B cell (primary cell): Measurements from ENCODE around the gene INKA1. TPM values are rescaled to one million over a fixed set of nuclear protein-coding genes. Genes with fewer than 3 reads are reported as not detected.

ENCODE experiments used
- ATAC-seq: fragments of 200-7000 bp; cut with Tn5 transposase; one replicate; pipeline ENCODE4 v1.10.0; 2021; ENCODE audit warnings: low read depth, mild to moderate bottlenecking, moderate number of reproducible peaks, moderate library complexity
- CTCF ChIA-PET: fragments of 350-600 bp; sonication (Branson Sonifier 250); formaldehyde crosslinking; loops from one replicate; lab custom pipeline; 2021; ENCODE audit warnings: antibody characterized with exemption, inconsistent platforms; lab: Charles Lee
- POLR2A ChIA-PET: fragments of 350-600 bp; sonication (Branson Sonifier 250); formaldehyde crosslinking; loops from one replicate; lab custom pipeline; 2021; ENCODE audit warnings: antibody characterized with exemption; lab: Charles Lee
- DNase-seq: peaks from one replicate; pipeline ENCODE4 v3.0.0; 2013
- H2AFZ ChIP-seq: 2 replicates; pipeline ENCODE4 v1.6.1; 2012; ENCODE audit warnings: mild to moderate bottlenecking, low read depth, low read length; ENCODE audit not compliant: insufficient read depth, poor library complexity, severe bottlenecking
- H3K27ac ChIP-seq, 2 donors: 1 replicate in 1 of 2; 2 replicates in 1 of 2; pipeline ENCODE4 v1.5.1; 2012 to 2013; ENCODE audit warnings: low read length in 2 of 2, mild to moderate bottlenecking in 2 of 2, moderate library complexity in 1 of 2
- H3K27me3 ChIP-seq, 4 experiments: fragments of 200-600 bp in 1 of 4; sonication (generic) in 1 of 4; replicated peaks in 1 of 4; 1 replicate in 2 of 4; 2 replicates in 2 of 4; pipeline versions ENCODE4 v1.6.1 to v1.7.0; 2013 to 2016; ENCODE audit warnings: low read length in 3 of 4, mild to moderate bottlenecking in 2 of 4, mixed read lengths in 1 of 4, moderate library complexity in 1 of 4; ENCODE audit not compliant: insufficient read depth in 4 of 4, control insufficient read depth in 3 of 4; ENCODE audit errors: control extremely low read depth in 1 of 4
- H3K36me3 ChIP-seq, 2 experiments: replicated peaks in 1 of 2; 1 replicate in 1 of 2; 2 replicates in 1 of 2; pipeline versions ENCODE4 v1.6.1 to v1.7.1; 2013; ENCODE audit warnings: low read length in 1 of 2; ENCODE audit not compliant: insufficient read depth in 2 of 2, control insufficient read depth in 1 of 2; ENCODE audit errors: control extremely low read depth in 1 of 2, extremely low read depth in 1 of 2
- H3K4me1 ChIP-seq, 2 donors: fragments of 200-600 bp in 1 of 2; sonication (generic) in 1 of 2; 1 replicate in 1 of 2; 2 replicates in 1 of 2; pipeline versions ENCODE4 v1.5.1 to v1.6.1; 2013 to 2017; ENCODE audit warnings: low read length in 2 of 2; ENCODE audit not compliant: control insufficient read depth in 2 of 2, insufficient read depth in 2 of 2
- H3K4me2 ChIP-seq: replicated peaks from 2 replicates; pipeline ENCODE3; 2012; ENCODE audit warnings: mild to moderate bottlenecking, low read depth, low read length; ENCODE audit not compliant: poor library complexity, severe bottlenecking
- H3K4me3 ChIP-seq, 5 experiments: fragments of 200-600 bp in 1 of 5; sonication (generic) in 1 of 5; 1 replicate in 3 of 5; 2 replicates in 2 of 5; pipeline versions ENCODE4 v1.5.1 to v1.7.0; 2011 to 2016; ENCODE audit warnings: low read length in 4 of 5, mild to moderate bottlenecking in 4 of 5, low read depth in 2 of 5, control low read depth in 1 of 5, moderate library complexity in 1 of 5; ENCODE audit not compliant: insufficient read depth in 1 of 5; ENCODE audit errors: control extremely low read depth in 1 of 5, extremely low read depth in 1 of 5
- H3K79me2 ChIP-seq: fragments of 200-600 bp; sonication (generic); one replicate; pipeline ENCODE4 v1.6.0; 2016; ENCODE audit warnings: low read length; ENCODE audit not compliant: control insufficient read depth, insufficient read depth
- H3K9ac ChIP-seq: fragments of 200-600 bp; sonication (generic); 2 replicates; pipeline ENCODE4 v1.6.1; 2017; ENCODE audit warnings: mild to moderate bottlenecking, low read length, moderate library complexity
- H3K9me3 ChIP-seq, 3 donors: one replicate each; pipeline versions ENCODE4 v1.6.1 to v1.7.1; 2013; ENCODE audit warnings: low read length in 2 of 3; ENCODE audit not compliant: control insufficient read depth in 2 of 3, insufficient read depth in 1 of 3; ENCODE audit errors: control extremely low read depth in 1 of 3
- H4K20me1 ChIP-seq: 2 replicates; pipeline ENCODE4 v1.6.0; 2012; ENCODE audit warnings: mild to moderate bottlenecking, low read length; ENCODE audit not compliant: insufficient read depth, control insufficient read depth, poor library complexity, severe bottlenecking
- H3K27ac Mint-ChIP-seq: one replicate; pipeline ENCODE4 v1.8.0; 2021; ENCODE audit warnings: mixed read lengths
- H3K27me3 Mint-ChIP-seq: one replicate; pipeline ENCODE4 v1.8.0; 2021; ENCODE audit warnings: mixed read lengths
- H3K4me1 Mint-ChIP-seq: one replicate; pipeline ENCODE4 v1.8.0; 2021; ENCODE audit warnings: mixed read lengths
- H3K4me3 Mint-ChIP-seq: one replicate; pipeline ENCODE4 v1.8.0; 2021; ENCODE audit warnings: mixed read lengths
- H3K9me3 Mint-ChIP-seq: one replicate; pipeline ENCODE4 v1.8.0; 2022; ENCODE audit warnings: mixed read lengths; ENCODE audit not compliant: insufficient read depth
- CTCF ChIP-seq: fragments of 200-600 bp; IDR thresholded peaks from one replicate; pipeline ENCODE4 v1.8.0; 2022; ENCODE audit warnings: antibody characterized with exemption, mild to moderate bottlenecking
- EZH2 ChIP-seq: IDR thresholded peaks from 2 replicates; pipeline ENCODE4 v1.6.1; 2012; ENCODE audit warnings: borderline replicate concordance, low read depth, mild to moderate bottlenecking, moderate library complexity, low read length; ENCODE audit not compliant: insufficient read depth, poor library complexity, severe bottlenecking
- WGBS: methylation state at CpG from one replicate; pipeline ENCODE4 v1.1.5; 2013; ENCODE audit warnings: missing lambda C conversion rate; ENCODE audit not compliant: insufficient coverage; 5-methylcytosine and 5-hydroxymethylcytosine counted together
- intact Hi-C: fragments of 100-400 bp; cut with micrococcal nuclease; formaldehyde crosslinking; loops from one replicate; pipeline ENCODE4 v1.10.0; 2022
- polyA plus RNA-seq: library from polyadenylated mRNA; depleted of rRNA; stranded (reverse); fragments of >200 nt; gene quantifications from 2 replicates; pipeline ENCODE4 v1.2.3, GENCODE V29; 2012
- total RNA-seq, 2 donors: library from RNA; stranded (reverse); fragments of 120-200 nt in 1 of 2; gene quantifications; 1 replicate in 1 of 2; 2 replicates in 1 of 2; pipeline versions ENCODE4 v1.2.3 to v1.2.4, GENCODE V29; 2013 to 2022

Gene INKA1
- total and polyA plus RNA-seq, 2 donors (not counting 1 experiment from before 2014, with no cell fraction given) = 24.0 to 28.2 TPM

- ChIA-PET POLR2A (no interaction called here), CTCF (interaction anchor here (0.6 to 17.8 kb wide), 4 partner anchors 11 to 304 kb away, joined by 3 to 547 read pairs (median 4); partner anchors contain the start of genes CDHR4 and INKA1)
- H3K9ac ChIP-seq = no peak overlapping the region
- Mint-ChIP-seq H3K27ac (no peak overlapping the region), H3K4me1 (peaks cover 4% of the 10 kb centered on the region), H3K4me3 (no peak overlapping the region), H3K9me3 (no peaks in the 10 kb centered on the region), H3K27me3 (no peaks in the 10 kb centered on the region)
- H3K9me3 ChIP-seq = no peaks in the 10 kb centered on the region
- no peak overlapping the region for H3K4me2 ChIP-seq
- intact Hi-C loops = no loop called here
- no peaks in the 10 kb centered on the region for H3K79me2 ChIP-seq
- ATAC-seq (no peak), DNase-seq (no peak)
- whole genome bisulfite sequencing = 92% methylated on average over 2 of the region's 3 CpGs
- no peaks in the 10 kb centered on the region for H3K27me3 ChIP-seq
- H3K27ac ChIP-seq = no peak overlapping the region
- H3K36me3 ChIP-seq = peaks cover 0 to 8% of the 10 kb centered on the region in 2 experiments
- no peak overlapping the region for H2AFZ ChIP-seq
- no peak for TF ChIP-seq EZH2
- no peak for TF ChIP-seq CTCF
- peaks cover 0 to 5% of the 10 kb centered on the region in 2 donors for H3K4me1 ChIP-seq
- H4K20me1 ChIP-seq = no peaks in the 10 kb centered on the region
- no peak overlapping the region for H3K4me3 ChIP-seq
Observed at GRCh38 chr3:49842843-49843517, 39.9 kb downstream of the INKA1 start.

DNA sequence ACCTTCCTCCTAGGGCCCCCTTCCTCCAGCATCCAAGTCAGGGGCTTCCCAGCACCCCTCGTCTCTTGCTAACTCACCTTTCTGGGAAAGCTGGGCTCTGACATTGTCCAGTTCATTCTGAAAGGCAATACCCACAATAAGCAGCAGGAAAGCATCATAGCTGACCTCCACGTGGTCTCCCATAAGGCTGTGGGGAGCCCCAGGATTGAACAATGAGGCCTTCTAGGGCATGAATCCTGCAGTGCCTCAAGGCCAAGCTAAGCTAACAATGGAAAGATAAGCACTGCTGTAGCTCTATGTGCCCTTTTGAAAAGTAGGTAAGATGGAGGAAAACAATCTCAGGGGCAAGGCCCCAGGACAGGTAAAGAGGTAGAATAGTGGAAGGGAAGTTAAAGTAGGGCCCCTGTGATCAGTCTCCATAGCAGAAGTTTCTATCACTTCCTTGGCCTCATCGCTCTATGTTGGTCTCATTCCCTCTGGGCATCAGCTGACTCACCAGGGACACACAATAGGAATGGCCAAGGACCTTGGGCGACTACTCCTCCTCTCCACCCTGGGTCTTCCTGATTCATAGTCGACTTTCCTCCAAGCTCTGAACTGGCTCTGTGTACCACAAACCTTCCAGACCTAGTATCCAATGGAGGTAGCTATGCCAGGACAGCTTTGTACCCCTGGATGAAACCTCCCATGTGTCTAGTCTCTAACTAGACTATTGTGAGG is 41.6 kb downstream of the INKA1 start:
- ATAC-seq = no peak
- Histone ChIP-seq H3K27ac (no peak overlapping the region), H3K36me3 (peaks cover 0 to 8% of the 10 kb centered on the region in 2 experiments), H3K27me3 (no peaks in the 10 kb centered on the region), H3K79me2 (no peaks in the 10 kb centered on the region), H3K4me3 (no peak overlapping the region), H3K9me3 (no peaks in the 10 kb centered on the region), H3K4me2 (no peak overlapping the region), H4K20me1 (no peaks in the 10 kb centered on the region), H3K4me1 (no peaks in the 10 kb centered on the region), H2AFZ (no peak overlapping the region), H3K9ac (no peak overlapping the region)
- no peak overlapping the region for H3K27ac Mint-ChIP-seq
- WGBS = 83% methylated on average over 5 of the region's 5 CpGs
- ChIA-PET CTCF (interaction anchor here (0.8 to 17.8 kb wide), 3 partner anchors 18 to 61 kb away, joined by 3 to 547 read pairs (median 4); partner anchors contain the start of genes CDHR4 and INKA1), POLR2A (no interaction called here)
- DNase-seq = no peak
- no peak overlapping the region for H3K4me3 Mint-ChIP-seq
- H3K27me3 Mint-ChIP-seq = no peaks in the 10 kb centered on the region
- intact Hi-C loops = no loop called here
- no peaks in the 10 kb centered on the region for H3K4me1 Mint-ChIP-seq
- no peaks in the 10 kb centered on the region for H3K9me3 Mint-ChIP-seq
- TF ChIP-seq EZH2 (no peak), CTCF (no peak)
